Keratinocyte (primary cell): ENCODE data around the gene PAQR7. TPM values are rescaled to one million over a fixed set of nuclear protein-coding genes. Genes with fewer than 3 reads are reported as not detected.
A peak's percentile ranks its signal among the peaks of the same experiment; 100 is the strongest.

ENCODE experiments used
- DNase-seq: peaks from one replicate; pipeline ENCODE4 v3.0.0-alpha.2; 2011; ENCODE audit warnings: low read depth, missing footprints, low spot score
- FAIRE-seq: peaks from 2 replicates; lab custom pipeline; 2011; peaks lifted over from hg19 to GRCh38; lab: Jason Lieb, UNC
- H2AFZ ChIP-seq: 2 replicates; pipeline ENCODE4 v1.6.0; 2012; ENCODE audit warnings: low read length, control low read depth, inconsistent platforms; ENCODE audit not compliant: control insufficient read depth
- H3K27ac ChIP-seq: 2 replicates; pipeline ENCODE4 v1.5.1; 2011; ENCODE audit warnings: low read length; ENCODE audit not compliant: control insufficient read depth, insufficient read depth
- H3K27me3 ChIP-seq: 3 replicates; pipeline ENCODE4 v1.6.0; 2011; ENCODE audit warnings: low read length; ENCODE audit not compliant: control insufficient read depth, insufficient read depth; ENCODE audit errors: extremely low read depth
- H3K36me3 ChIP-seq, 2 experiments: 2 replicates in 1 of 2; 3 replicates in 1 of 2; pipeline ENCODE4 v1.5.1; 2011; ENCODE audit warnings: low read length in 2 of 2, mild to moderate bottlenecking in 1 of 2; ENCODE audit not compliant: control insufficient read depth in 2 of 2, insufficient read depth in 2 of 2; ENCODE audit errors: extremely low read depth in 1 of 2
- H3K4me1 ChIP-seq: 3 replicates; pipeline ENCODE4 v1.5.1; 2011; ENCODE audit warnings: low read length; ENCODE audit not compliant: control insufficient read depth, insufficient read depth; ENCODE audit errors: extremely low read depth
- H3K4me2 ChIP-seq: 3 replicates; pipeline ENCODE4 v1.6.0; 2011; ENCODE audit warnings: low read depth, low read length; ENCODE audit not compliant: control insufficient read depth, insufficient read depth; ENCODE audit errors: extremely low read depth
- H3K4me3 ChIP-seq, 3 experiments: fragments of 200-600 bp in 1 of 3; sonication (generic) in 1 of 3; 2 replicates in 2 of 3; 3 replicates in 1 of 3; pipeline ENCODE4 v1.5.1; 2011 to 2016; ENCODE audit warnings: low read length in 3 of 3, mild to moderate bottlenecking in 3 of 3, control low read depth in 2 of 3, inconsistent platforms in 1 of 3, low read depth in 1 of 3, mixed read lengths in 1 of 3, mixed run types in 1 of 3, moderate library complexity in 1 of 3; ENCODE audit not compliant: control insufficient read depth in 2 of 3, insufficient read depth in 2 of 3; ENCODE audit errors: extremely low read depth in 1 of 3
- H3K79me2 ChIP-seq: 2 replicates; pipeline ENCODE4 v1.6.0; 2012; ENCODE audit warnings: low read length; ENCODE audit not compliant: control insufficient read depth, insufficient read depth
- H3K9ac ChIP-seq: 3 replicates; pipeline ENCODE4 v1.6.0; 2011; ENCODE audit warnings: low read length; ENCODE audit not compliant: control insufficient read depth, insufficient read depth; ENCODE audit errors: extremely low read depth
- H3K9me1 ChIP-seq: 3 replicates; pipeline ENCODE4 v1.6.0; 2011; ENCODE audit warnings: low read length; ENCODE audit not compliant: control insufficient read depth, insufficient read depth; ENCODE audit errors: extremely low read depth
- H3K9me3 ChIP-seq: 2 replicates; pipeline ENCODE4 v1.5.1; 2012; ENCODE audit warnings: low read depth, low read length; ENCODE audit not compliant: control insufficient read depth
- H4K20me1 ChIP-seq: 3 replicates; pipeline ENCODE4 v1.6.0; 2011; ENCODE audit warnings: low read length; ENCODE audit not compliant: control insufficient read depth, insufficient read depth; ENCODE audit errors: extremely low read depth
- CTCF ChIP-seq, 3 experiments: IDR thresholded peaks in 1 of 3; conservative IDR thresholded peaks in 1 of 3; optimal IDR thresholded peaks in 1 of 3; 2 replicates in 2 of 3; 3 replicates in 1 of 3; pipeline versions ENCODE3 to v1.5.1; 2011; ENCODE audit warnings: low read length in 3 of 3, mild to moderate bottlenecking in 3 of 3, moderate library complexity in 2 of 3, control low read depth in 1 of 3, inconsistent platforms in 1 of 3; ENCODE audit not compliant: insufficient read depth in 2 of 3; ENCODE audit errors: extremely low read depth in 1 of 3
- EZH2 ChIP-seq: IDR thresholded peaks from one replicate; pipeline ENCODE4 v1.6.1; 2012; ENCODE audit warnings: inconsistent platforms, mild to moderate bottlenecking, low read length, moderate library complexity
- dilution Hi-C: fragments of 300-500 bp; cut with MboI; formaldehyde crosslinking; loops from one replicate; pipeline ENCODE4 v1.7.0; 2020; ENCODE audit warnings: low sequenced_read_pairs; ENCODE audit not compliant: extremely low pct_ligation_motif_present
- polyA plus RNA-seq, 5 experiments: library from polyadenylated mRNA; depleted of rRNA in 3 of 5; stranded (reverse) in 3 of 5; stranded (forward) in 1 of 5; unstranded in 1 of 5; fragments of >200 nt; gene quantifications; 1 replicate in 1 of 5; 2 replicates in 3 of 5; 3 replicates in 1 of 5; pipeline versions ENCODE4 v1.2.1 to v1.2.3, GENCODE V29; 2011 to 2012; ENCODE audit warnings: missing spikeins in 2 of 5, low read depth in 1 of 5, low replicate concordance in 1 of 5

The PAQR7 gene
- polyA plus RNA-seq, 1 donor (not counting 4 experiments of a cell fraction or from before 2014, with no cell fraction given), result 14.5 TPM

GRCh38 chr1:25821112-25821476, 54.4 kb downstream of the PAQR7 start:
- TF ChIP-seq EZH2 (no peak), CTCF (optimal IDR thresholded peaks at IDR 0.05 in 1 of 3, IDR thresholded peaks at IDR 0.05 in 1 of 3, conservative IDR thresholded peaks at IDR 0.05 in 1 of 3; ENCODE audit: extremely low read depth in 1 of 3, insufficient read depth in 2 of 3, low read length in 3 of 3) (no peak)
- dilution Hi-C loops, result no loop called here

GRCh38 chr1:25820247-25821111, 55.0 kb downstream of the PAQR7 start:
- peak overlapping the region; percentile 69 to 92 (median 72) for H3K4me3 ChIP-seq
- H3K36me3 ChIP-seq, result peaks cover 6 to 7% of the 10 kb centered on the region in 2 experiments
- H3K4me1 ChIP-seq, result peaks cover 36% of the 10 kb centered on the region
- H3K4me2 ChIP-seq, result peak overlapping the region; percentile 76
- H2AFZ ChIP-seq, result peak overlapping the region; percentile 88
- FAIRE-seq (peak; percentile 81), DNase-seq (no peak)
- peak overlapping the region; percentile 82 for H3K27ac ChIP-seq
- dilution Hi-C loops, result no loop called here
- H3K9me1 ChIP-seq, result peaks cover 2% of the 10 kb centered on the region
- H3K79me2 ChIP-seq, result peaks cover 22% of the 10 kb centered on the region
- H3K9ac ChIP-seq, result peak overlapping the region; percentile 89
- H3K9me3 ChIP-seq, result no peaks in the 10 kb centered on the region
- no peak for TF ChIP-seq CTCF (optimal IDR thresholded peaks at IDR 0.05 in 1 of 3, IDR thresholded peaks at IDR 0.05 in 1 of 3, conservative IDR thresholded peaks at IDR 0.05 in 1 of 3; ENCODE audit: extremely low read depth in 1 of 3, insufficient read depth in 2 of 3, low read length in 3 of 3)
- H4K20me1 ChIP-seq, result no peaks in the 10 kb centered on the region
- H3K27me3 ChIP-seq, result no peaks in the 10 kb centered on the region

More at GRCh38 chr1:25821112-25821476, 54.4 kb downstream of the PAQR7 start:
- Histone ChIP-seq H2AFZ (peak overlapping the region; percentile 71), H3K9ac (peak overlapping the region; percentile 89), H3K4me1 (peaks cover 36% of the 10 kb centered on the region), H3K4me2 (peak overlapping the region; percentile 76), H3K79me2 (peaks cover 22% of the 10 kb centered on the region), H3K27me3 (no peaks in the 10 kb centered on the region), H3K9me3 (no peaks in the 10 kb centered on the region), H3K27ac (peak overlapping the region; percentile 82), H3K36me3 (peaks cover 2 to 10% of the 10 kb centered on the region in 2 experiments), H3K9me1 (peaks cover 2% of the 10 kb centered on the region), H4K20me1 (no peaks in the 10 kb centered on the region), H3K4me3 (peak overlapping the region; percentile 69 to 92 (median 72))
- no peak for FAIRE-seq
- DNase-seq, result no peak
